Neural progenitor cell (in vitro differentiated cells): Measurements from ENCODE around the gene WRAP73. TPM values are rescaled to one million over a fixed set of nuclear protein-coding genes. Genes with fewer than 3 reads are reported as not detected.
"Not testable (repeated sequence)": the region's sequence is repeated elsewhere in the genome, so short reads cannot be mapped to it uniquely, and the experiment has no call there.

Experiments
- DNase-seq: peaks from one replicate; pipeline ENCODE4 v3.0.0-alpha.2; 2016; ENCODE audit warnings: low spot score
- H2AFZ ChIP-seq: fragments of 200-600 bp; sonication (generic); replicated peaks from 2 replicates; pipeline ENCODE4 v1.6.1; 2016; ENCODE audit warnings: antibody characterized with exemption
- H3F3A ChIP-seq: fragments of 200-600 bp; sonication (generic); 2 replicates; pipeline ENCODE4 v1.6.1; 2016; ENCODE audit warnings: antibody characterized with exemption, low read depth
- H3K27ac ChIP-seq: fragments of 200-600 bp; sonication (generic); 2 replicates; pipeline ENCODE4 v1.5.1; 2016; ENCODE audit warnings: mild to moderate bottlenecking
- H3K27me3 ChIP-seq: fragments of 200-600 bp; sonication (generic); 2 replicates; pipeline ENCODE4 v1.6.1; 2016; ENCODE audit warnings: mild to moderate bottlenecking, moderate library complexity
- H3K36me3 ChIP-seq: fragments of 200-600 bp; sonication (generic); 2 replicates; pipeline ENCODE4 v1.5.1; 2016
- H3K4me1 ChIP-seq: fragments of 200-600 bp; sonication (generic); 2 replicates; pipeline ENCODE4 v1.6.1; 2016; ENCODE audit warnings: mixed run types
- H3K4me2 ChIP-seq: fragments of 200-600 bp; sonication (generic); 2 replicates; pipeline ENCODE4 v1.6.1; 2016
- H3K4me3 ChIP-seq: fragments of 200-600 bp; sonication (generic); 2 replicates; pipeline ENCODE4 v1.5.1; 2016
- H3K79me2 ChIP-seq: fragments of 200-600 bp; sonication (generic); 2 replicates; pipeline ENCODE4 v1.6.1; 2016; ENCODE audit warnings: low read depth
- H3K9ac ChIP-seq: fragments of 200-600 bp; sonication (generic); 2 replicates; pipeline ENCODE4 v1.6.1; 2016
- H3K9me3 ChIP-seq: fragments of 200-600 bp; sonication (generic); 2 replicates; pipeline ENCODE4 v1.5.1; 2016; ENCODE audit warnings: low read depth
- H4K20me1 ChIP-seq: fragments of 200-600 bp; sonication (generic); 2 replicates; pipeline ENCODE4 v1.6.1; 2016; ENCODE audit warnings: low read depth
- H3K27ac Mint-ChIP-seq: 3 replicates; pipeline ENCODE4 v1.8.0; 2021; ENCODE audit warnings: mixed read lengths
- H3K27me3 Mint-ChIP-seq: 2 replicates; pipeline ENCODE4 v1.8.0; 2022; ENCODE audit warnings: low read depth, mild to moderate bottlenecking, inconsistent platforms, moderate library complexity, mixed read lengths; ENCODE audit not compliant: insufficient read depth
- H3K36me3 Mint-ChIP-seq: 3 replicates; pipeline ENCODE4 v1.8.0; 2021; ENCODE audit warnings: mixed read lengths
- H3K4me1 Mint-ChIP-seq: 3 replicates; pipeline ENCODE4 v1.8.0; 2021; ENCODE audit warnings: mixed read lengths
- H3K4me3 Mint-ChIP-seq: 3 replicates; pipeline ENCODE4 v1.8.0; 2021; ENCODE audit warnings: mild to moderate bottlenecking, moderate library complexity, mixed read lengths
- H3K9me3 Mint-ChIP-seq: 3 replicates; pipeline ENCODE4 v1.8.0; 2020; ENCODE audit warnings: mixed read lengths
- EZH2 ChIP-seq: fragments of 200-600 bp; sonication (generic); IDR thresholded peaks from 2 replicates; pipeline ENCODE4 v1.6.1; 2017; ENCODE audit warnings: antibody characterized with exemption, mild to moderate bottlenecking, moderate library complexity
- EZH2phosphoT487 ChIP-seq: fragments of 200-600 bp; sonication (generic); IDR thresholded peaks from 2 replicates; pipeline ENCODE4 v1.6.1; 2017; ENCODE audit warnings: antibody characterized with exemption
- total RNA-seq: library from RNA; depleted of rRNA; stranded (reverse); fragments of >200 nt; gene quantifications from 2 replicates; pipeline ENCODE4 v1.2.3, GENCODE V29; 2015; ENCODE audit warnings: low replicate concordance
- TF ChIP-seq, protein P1 (sequence below): fragments of 200-600 bp; sonication (generic); IDR thresholded peaks from 2 replicates; pipeline ENCODE4 v1.5.1; 2017; ENCODE audit warnings: antibody characterized with exemption, mild to moderate bottlenecking

Gene WRAP73
- total RNA-seq, 1 donor from 2014 or later, result 12.0 TPM

DNA sequence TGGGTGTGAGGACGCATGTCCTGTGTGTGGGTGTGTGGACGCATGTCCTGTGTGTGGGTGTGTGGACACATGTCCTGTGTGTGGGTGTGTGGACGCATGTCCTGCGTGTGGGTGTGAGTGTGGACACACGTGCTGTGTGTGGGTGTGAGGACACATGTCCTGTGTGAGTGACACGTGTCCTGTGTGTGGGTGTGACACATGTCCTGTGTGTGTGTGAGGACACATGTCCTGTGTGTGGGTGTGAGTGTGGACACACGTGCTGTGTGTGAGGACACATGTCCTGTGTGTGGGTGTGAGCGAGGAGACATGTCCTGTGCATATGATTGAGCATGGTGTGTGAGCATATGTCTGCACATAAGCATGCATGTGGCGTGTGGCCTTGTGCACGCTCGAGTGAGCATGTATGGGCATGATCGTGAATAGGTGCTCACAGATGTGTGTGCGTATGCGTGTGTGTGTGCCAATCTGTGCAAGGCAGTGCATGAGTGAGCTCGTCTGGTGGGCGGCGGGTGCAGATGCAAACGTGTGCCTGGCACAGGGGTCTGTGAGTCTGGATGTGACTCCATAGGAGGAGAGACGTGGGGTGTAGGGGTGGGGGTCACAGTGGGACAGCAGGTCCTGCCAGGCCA lies 63.8 kb downstream of the WRAP73 start:
- Histone ChIP-seq H3K4me2 (no peak overlapping the region), H3K79me2 (no peaks in the 10 kb centered on the region), H3K4me1 (peaks cover 19% of the 10 kb centered on the region), H3K27ac (no peak overlapping the region), H3K4me3 (no peak overlapping the region), H3K27me3 (no peaks in the 10 kb centered on the region), H2AFZ (no peak overlapping the region), H3K36me3 (no peaks in the 10 kb centered on the region), H3K9ac (no peak overlapping the region), H3K9me3 (no peaks in the 10 kb centered on the region), H3F3A (peaks cover 10% of the 10 kb centered on the region), H4K20me1 (no peaks in the 10 kb centered on the region)
- no peak for DNase-seq
- Mint-ChIP-seq H3K27me3 (no peaks in the 10 kb centered on the region), H3K9me3 (peaks cover 2% of the 10 kb centered on the region), H3K36me3 (peaks cover 1% of the 10 kb centered on the region), H3K27ac (no peak overlapping the region), H3K4me1 (peaks cover 34% of the 10 kb centered on the region), H3K4me3 (no peak overlapping the region)
- TF ChIP-seq, protein P1, sequence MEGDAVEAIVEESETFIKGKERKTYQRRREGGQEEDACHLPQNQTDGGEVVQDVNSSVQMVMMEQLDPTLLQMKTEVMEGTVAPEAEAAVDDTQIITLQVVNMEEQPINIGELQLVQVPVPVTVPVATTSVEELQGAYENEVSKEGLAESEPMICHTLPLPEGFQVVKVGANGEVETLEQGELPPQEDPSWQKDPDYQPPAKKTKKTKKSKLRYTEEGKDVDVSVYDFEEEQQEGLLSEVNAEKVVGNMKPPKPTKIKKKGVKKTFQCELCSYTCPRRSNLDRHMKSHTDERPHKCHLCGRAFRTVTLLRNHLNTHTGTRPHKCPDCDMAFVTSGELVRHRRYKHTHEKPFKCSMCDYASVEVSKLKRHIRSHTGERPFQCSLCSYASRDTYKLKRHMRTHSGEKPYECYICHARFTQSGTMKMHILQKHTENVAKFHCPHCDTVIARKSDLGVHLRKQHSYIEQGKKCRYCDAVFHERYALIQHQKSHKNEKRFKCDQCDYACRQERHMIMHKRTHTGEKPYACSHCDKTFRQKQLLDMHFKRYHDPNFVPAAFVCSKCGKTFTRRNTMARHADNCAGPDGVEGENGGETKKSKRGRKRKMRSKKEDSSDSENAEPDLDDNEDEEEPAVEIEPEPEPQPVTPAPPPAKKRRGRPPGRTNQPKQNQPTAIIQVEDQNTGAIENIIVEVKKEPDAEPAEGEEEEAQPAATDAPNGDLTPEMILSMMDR, result no peak
- no peak for TF ChIP-seq EZH2phosphoT487
- no peak for TF ChIP-seq EZH2

DNA sequence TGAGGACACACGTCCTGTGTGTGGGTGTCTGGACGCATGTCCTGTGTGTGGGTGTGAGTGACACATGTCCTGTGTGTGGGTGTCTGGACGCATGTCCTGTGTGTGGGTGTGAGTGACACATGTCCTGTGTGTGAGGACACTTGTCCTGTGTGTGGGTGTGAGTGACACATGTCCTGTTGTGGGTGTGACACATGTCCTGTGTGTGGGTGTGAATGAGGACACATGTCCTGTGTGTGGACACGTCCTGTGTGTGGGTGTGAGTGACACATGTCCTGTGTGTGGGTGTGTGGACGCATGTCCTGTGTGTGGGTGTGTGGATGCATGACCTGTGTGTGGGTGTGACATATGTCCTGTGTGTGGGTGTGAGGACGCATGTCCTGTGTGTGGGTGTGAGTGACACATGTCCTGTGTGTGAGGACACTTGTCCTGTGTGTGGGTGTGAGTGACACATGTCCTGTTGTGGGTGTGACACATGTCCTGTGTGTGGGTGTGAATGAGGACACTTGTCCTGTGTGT lies 64.5 kb downstream of the WRAP73 start:
- H3K27ac ChIP-seq, H3K4me3 Mint-ChIP-seq, H3K36me3 ChIP-seq, H3K9me3 ChIP-seq, H3K27me3 ChIP-seq, H3K27me3 Mint-ChIP-seq, H3K9me3 Mint-ChIP-seq, DNase-seq, H4K20me1 ChIP-seq, H3K4me3 ChIP-seq, H3K27ac Mint-ChIP-seq, H3K4me2 ChIP-seq, H3K9ac ChIP-seq, H3K79me2 ChIP-seq, H3K36me3 Mint-ChIP-seq, H2AFZ ChIP-seq, H3F3A ChIP-seq: not testable (repeated sequence)
- peaks cover 28% of the 10 kb centered on the region for H3K4me1 Mint-ChIP-seq
- H3K4me1 ChIP-seq, result peaks cover 15% of the 10 kb centered on the region

DNA sequence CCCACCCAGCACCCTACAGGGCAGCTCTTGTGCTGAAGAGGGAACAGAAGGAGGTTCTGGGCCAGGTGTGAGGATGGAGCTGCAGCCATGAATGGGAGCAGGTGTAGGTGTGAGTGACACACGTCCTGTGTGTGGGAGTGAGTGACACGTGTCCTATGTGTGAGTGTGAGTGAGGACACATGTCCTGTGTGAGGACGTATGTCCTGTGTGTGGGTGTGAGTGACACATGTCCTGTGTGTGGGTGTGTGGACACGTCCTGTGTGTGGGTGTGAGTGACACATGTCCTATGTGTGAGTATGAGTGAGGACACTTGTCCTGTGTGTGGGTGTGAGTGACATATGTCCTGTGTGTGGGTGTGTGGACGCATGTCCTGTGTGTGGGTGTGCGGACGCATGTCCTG lies 65.0 kb downstream of the WRAP73 start:
- Histone ChIP-seq H2AFZ (no peak overlapping the region), H3K79me2 (no peaks in the 10 kb centered on the region), H3K36me3 (no peaks in the 10 kb centered on the region), H3K27me3 (no peaks in the 10 kb centered on the region), H4K20me1 (no peaks in the 10 kb centered on the region), H3K9ac (no peak overlapping the region), H3K27ac (no peak overlapping the region), H3K4me3 (no peak overlapping the region), H3K9me3 (no peaks in the 10 kb centered on the region), H3K4me1 (peaks cover 10% of the 10 kb centered on the region), H3K4me2 (no peak overlapping the region), H3F3A (peaks cover 10% of the 10 kb centered on the region)
- H3K9me3 Mint-ChIP-seq, result peaks cover 2% of the 10 kb centered on the region
- H3K36me3 Mint-ChIP-seq, result peaks cover 1% of the 10 kb centered on the region
- TF ChIP-seq, protein P1, result no peak
- TF ChIP-seq EZH2 (no peak), EZH2phosphoT487 (no peak)
- no peak overlapping the region for H3K27ac Mint-ChIP-seq
- H3K4me1 Mint-ChIP-seq, result peaks cover 23% of the 10 kb centered on the region
- H3K27me3 Mint-ChIP-seq, result no peaks in the 10 kb centered on the region
- no peak for DNase-seq
- no peak overlapping the region for H3K4me3 Mint-ChIP-seq

DNA sequence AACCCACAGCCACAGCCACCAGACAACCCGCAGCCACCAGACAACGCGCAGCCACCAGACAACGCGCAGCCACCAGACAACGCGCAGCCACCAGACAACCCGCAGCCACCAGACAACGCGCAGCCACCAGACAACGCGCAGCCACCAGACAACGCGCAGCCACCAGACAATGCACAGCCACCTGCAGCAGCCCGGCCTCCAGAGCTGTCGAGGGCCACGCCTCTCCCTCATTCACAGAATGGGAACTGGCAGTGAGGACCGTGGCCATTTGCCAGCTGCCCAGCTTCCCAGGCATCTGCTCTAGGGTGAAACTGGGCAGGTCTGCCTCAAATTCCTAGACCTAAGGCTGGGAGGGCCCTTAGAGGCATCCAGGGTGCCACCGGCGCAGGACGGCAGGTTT lies 66.2 kb downstream of the WRAP73 start:
- H3K9me3 Mint-ChIP-seq, H3K27ac ChIP-seq, DNase-seq, H3F3A ChIP-seq, H3K27me3 ChIP-seq, H3K79me2 ChIP-seq, H3K9me3 ChIP-seq, H3K9ac ChIP-seq, H3K4me1 ChIP-seq, H3K4me2 ChIP-seq, H2AFZ ChIP-seq, H3K36me3 Mint-ChIP-seq, H3K27me3 Mint-ChIP-seq, H3K4me3 Mint-ChIP-seq, H3K27ac Mint-ChIP-seq, H3K36me3 ChIP-seq, H3K4me3 ChIP-seq, H4K20me1 ChIP-seq: not testable (repeated sequence)
- peaks cover 13% of the 10 kb centered on the region for H3K4me1 Mint-ChIP-seq
